T-helper 22 cell (primary cell): ENCODE data around the gene DEPP1.

Experiments used
- DNase-seq: peaks from one replicate; pipeline ENCODE4 v3.0.0-alpha.2; 2020; ENCODE audit warnings: low read depth

Gene DEPP1

GRCh38 chr10:44932517-44933450, 45.8 kb downstream of the DEPP1 start:
- DNase-seq, result peak; percentile 28

GRCh38 chr10:44931621-44932516, 46.7 kb downstream of the DEPP1 start:
- DNase-seq, result no peak

GRCh38 chr10:44930904-44931620, 47.5 kb downstream of the DEPP1 start:
- DNase-seq, result no peak

GRCh38 chr10:44929356-44930255, 49.0 kb downstream of the DEPP1 start:
- DNase-seq, result no peak

- no peak for DNase-seq
Measured at GRCh38 chr10:44928462-44928861, 50.1 kb downstream of the DEPP1 start.

GRCh38 chr10:44927352-44927751, 51.3 kb downstream of the DEPP1 start:
- DNase-seq, result no peak

- no peak for DNase-seq
Measured at GRCh38 chr10:44926751-44927351, 51.8 kb downstream of the DEPP1 start.
